OCI-LY7 (cell line): ENCODE measurements around the gene ADAR. TPM values are rescaled to one million over a fixed set of nuclear protein-coding genes. Genes with fewer than 3 reads are reported as not detected.

Source experiments
- BruUV-seq: library from RNA; stranded (reverse); fragments of 400-500 nt; replicated peaks from 2 replicates; lab custom pipeline; 2021; lab: Mats Ljungman, UMichigan
- CTCF ChIA-PET: fragments of 300-600 bp; sonication (Branson Sonifier 250); formaldehyde crosslinking; loops from one replicate; lab custom pipeline; 2022; ENCODE audit warnings: antibody characterized with exemption; ENCODE audit not compliant: unreplicated experiment; lab: Charles Lee
- POLR2A ChIA-PET: fragments of 300-600 bp; sonication (Branson Sonifier 250); formaldehyde crosslinking; loops from one replicate; lab custom pipeline; 2022; ENCODE audit warnings: antibody characterized with exemption; lab: Charles Lee
- DNase-seq: peaks from one replicate; pipeline ENCODE4 v3.0.0-alpha.2; 2015; ENCODE audit warnings: low spot score
- H2AFZ ChIP-seq: fragments of 200-600 bp; sonication (generic), shearing (Covaris generic); 2 replicates; pipeline ENCODE4 v1.6.1; 2014; ENCODE audit warnings: mild to moderate bottlenecking, antibody characterized with exemption, low read length, moderate library complexity
- H3K27ac ChIP-seq: fragments of 200-600 bp; sonication (generic); 2 replicates; pipeline ENCODE4 v1.5.1; 2014; ENCODE audit warnings: mixed run types, low read depth, mild to moderate bottlenecking, moderate library complexity, low read length, inconsistent platforms; ENCODE audit not compliant: poor library complexity, severe bottlenecking
- H3K36me3 ChIP-seq: fragments of 200-600 bp; sonication (generic); 2 replicates; pipeline ENCODE4 v1.6.1; 2014; ENCODE audit warnings: mild to moderate bottlenecking, antibody characterized with exemption, low read length, moderate library complexity, mixed read lengths; ENCODE audit not compliant: insufficient read depth
- H3K4me1 ChIP-seq: fragments of 200-600 bp; sonication (generic); 2 replicates; pipeline ENCODE4 v1.5.1; 2014; ENCODE audit warnings: mild to moderate bottlenecking, low read length; ENCODE audit not compliant: insufficient read depth, poor library complexity, severe bottlenecking
- H3K4me2 ChIP-seq: fragments of 200-600 bp; sonication (generic); 2 replicates; pipeline ENCODE4 v1.6.1; 2014; ENCODE audit warnings: mild to moderate bottlenecking, low read length
- H3K4me3 ChIP-seq: fragments of 200-600 bp; sonication (generic); 2 replicates; pipeline ENCODE4 v1.5.1; 2014; ENCODE audit warnings: mild to moderate bottlenecking, low read depth, low read length; ENCODE audit not compliant: poor library complexity, severe bottlenecking
- H3K79me2 ChIP-seq: fragments of 200-600 bp; sonication (generic); 2 replicates; pipeline ENCODE4 v1.6.1; 2016; ENCODE audit warnings: low read depth, mild to moderate bottlenecking, low read length, moderate library complexity, mixed read lengths; ENCODE audit not compliant: insufficient read depth
- H3K9me2 ChIP-seq: fragments of 200-600 bp; sonication (generic); 2 replicates; pipeline ENCODE4 v1.6.1; 2016; ENCODE audit warnings: mild to moderate bottlenecking, low read length, mixed read lengths; ENCODE audit not compliant: insufficient read depth
- H3K9me3 ChIP-seq: fragments of 200-600 bp; sonication (generic); 2 replicates; pipeline ENCODE4 v1.6.1; 2014; ENCODE audit warnings: mild to moderate bottlenecking, mixed run types, low read length, mixed read lengths
- H4K20me1 ChIP-seq: fragments of 200-600 bp; sonication (generic); 2 replicates; pipeline ENCODE4 v1.6.1; 2014; ENCODE audit warnings: mild to moderate bottlenecking, antibody characterized with exemption, low read length, moderate library complexity, mixed read lengths; ENCODE audit not compliant: insufficient read depth
- CTCF ChIP-seq: fragments of 200-600 bp; sonication (generic); conservative IDR thresholded peaks from 2 replicates; pipeline ENCODE4 v1.5.1; 2014; ENCODE audit warnings: mild to moderate bottlenecking, antibody characterized with exemption, low read length, moderate library complexity, mixed read lengths
- EZH2phosphoT487 ChIP-seq: fragments of 200-600 bp; sonication (generic); IDR thresholded peaks from 2 replicates; pipeline ENCODE4 v1.6.1; 2018; ENCODE audit warnings: low read depth, borderline replicate concordance, mild to moderate bottlenecking, mixed run types, antibody characterized with exemption, low read length, moderate library complexity, mixed read lengths
- intact Hi-C: fragments of 100-400 bp; cut with micrococcal nuclease; formaldehyde crosslinking; loops from one replicate; pipeline ENCODE4 v1.10.0; 2022; ENCODE audit not compliant: unreplicated experiment
- total RNA-seq, 2 experiments: library from RNA; depleted of rRNA in 1 of 2; stranded (reverse); fragments of >200 nt in 1 of 2; shearing (Covaris generic) in 1 of 2; gene quantifications; 2 replicates each; pipeline ENCODE4 v1.2.3, GENCODE V29; 2014 to 2022

ADAR gene
- total RNA-seq, 2 experiments from 2014 or later = 90.2 to 139 TPM

DNA sequence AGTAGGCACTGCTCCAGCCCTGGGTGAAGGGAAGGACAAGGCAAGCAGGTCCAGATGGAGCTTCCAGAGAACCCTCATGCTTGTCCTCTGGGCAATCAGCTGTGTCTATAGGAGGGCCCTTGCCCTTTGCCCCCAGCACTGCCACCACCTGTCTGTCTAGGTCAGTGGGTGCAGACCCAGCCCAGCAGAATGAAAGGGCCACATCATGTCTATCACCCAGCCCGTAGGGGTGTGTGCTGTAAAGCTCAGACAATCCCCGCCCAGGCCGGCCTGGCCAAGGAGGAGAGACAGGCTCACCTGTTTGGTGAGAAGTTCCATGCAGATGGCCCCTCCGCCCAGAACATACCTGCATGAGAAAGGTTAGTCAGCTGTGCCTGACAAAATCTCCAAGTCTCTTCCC is 56.5 kb downstream of the ADAR start:
- ChIA-PET CTCF (no interaction called here), POLR2A (no interaction called here)
- BruUV-seq = no TSS peak
- peaks cover 5% of the 10 kb centered on the region; the same call in 1 of the 2 replicates for H4K20me1 ChIP-seq
- H3K4me1 ChIP-seq = peaks cover 5% of the 10 kb centered on the region
- H3K27ac ChIP-seq = no peak overlapping the region
- TF ChIP-seq EZH2phosphoT487 = no peak
- no peak for TF ChIP-seq CTCF
- H3K9me2 ChIP-seq = no peaks in the 10 kb centered on the region
- peaks cover 9% of the 10 kb centered on the region for H3K79me2 ChIP-seq
- peaks cover 87% of the 10 kb centered on the region for H3K36me3 ChIP-seq
- no peak overlapping the region for H3K4me3 ChIP-seq
- no peaks in the 10 kb centered on the region for H3K9me3 ChIP-seq
- no peak for DNase-seq
- no peak overlapping the region for H2AFZ ChIP-seq
- H3K4me2 ChIP-seq = no peak overlapping the region
- intact Hi-C loops = no loop called here

- Histone ChIP-seq H3K27ac (no peak overlapping the region), H3K9me2 (no peaks in the 10 kb centered on the region), H3K9me3 (no peaks in the 10 kb centered on the region), H3K4me1 (no peaks in the 10 kb centered on the region), H2AFZ (no peak overlapping the region), H3K36me3 (peaks cover 79% of the 10 kb centered on the region), H3K4me2 (no peak overlapping the region), H4K20me1 (no peaks in the 10 kb centered on the region), H3K79me2 (peaks cover under 1% of the 10 kb centered on the region; the same call in 1 of the 2 replicates), H3K4me3 (no peak overlapping the region)
- BruUV-seq = no TSS peak
- ChIA-PET CTCF (no interaction called here), POLR2A (no interaction called here)
- TF ChIP-seq CTCF = no peak
- TF ChIP-seq EZH2phosphoT487 = no peak
- no peak for DNase-seq
- intact Hi-C loops = no loop called here
Measured at GRCh38 chr1:154550657-154551056, 57.3 kb downstream of the ADAR start.

DNA sequence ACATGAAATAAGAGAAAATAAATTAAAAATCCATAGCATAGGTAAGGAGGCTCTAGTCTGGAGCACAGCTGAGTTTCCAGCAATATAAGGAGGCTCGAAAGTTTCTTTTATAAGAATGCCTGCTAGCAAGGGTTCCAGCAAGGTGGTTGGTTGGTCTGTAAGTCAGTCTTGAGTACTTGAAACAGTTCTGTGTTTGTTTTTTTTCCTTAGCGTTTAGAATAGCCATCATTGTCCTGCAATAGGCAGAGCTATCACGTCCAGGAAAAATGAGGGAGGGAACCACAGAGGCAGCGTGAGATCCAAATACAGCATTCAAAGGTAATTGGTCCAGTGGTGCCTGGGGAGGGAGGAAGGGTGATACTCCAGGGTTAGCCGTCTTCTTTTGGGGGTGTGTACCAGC is 57.9 kb downstream of the ADAR start:
- Histone ChIP-seq H3K4me2 (no peak overlapping the region), H3K4me3 (no peak overlapping the region), H4K20me1 (no peaks in the 10 kb centered on the region), H3K36me3 (peaks cover 73% of the 10 kb centered on the region), H3K4me1 (no peaks in the 10 kb centered on the region), H3K27ac (no peak overlapping the region), H2AFZ (no peak overlapping the region), H3K79me2 (no peaks in the 10 kb centered on the region), H3K9me2 (no peaks in the 10 kb centered on the region), H3K9me3 (no peaks in the 10 kb centered on the region)
- no peak for TF ChIP-seq CTCF
- TF ChIP-seq EZH2phosphoT487 = no peak
- BruUV-seq = TSS peak; percentile 77
- intact Hi-C loops = no loop called here
- ChIA-PET POLR2A (no interaction called here), CTCF (no interaction called here)
- DNase-seq = no peak
